CD8-positive, alpha-beta memory T cell (primary cell): ENCODE data around the gene CKAP2L. TPM values are rescaled to one million over a fixed set of nuclear protein-coding genes. Genes with fewer than 3 reads are reported as not detected.

Experiments
- CTCF ChIA-PET: fragments of 350-600 bp; sonication (Branson Sonifier 250); formaldehyde crosslinking; loops from one replicate; lab custom pipeline; 2021; ENCODE audit warnings: antibody characterized with exemption; lab: Charles Lee
- POLR2A ChIA-PET: fragments of 350-600 bp; sonication (Branson Sonifier 250); formaldehyde crosslinking; loops from one replicate; lab custom pipeline; 2021; ENCODE audit warnings: antibody characterized with exemption; lab: Charles Lee
- DNase-seq, 5 donors: peaks; one replicate each; pipeline versions ENCODE4 v3.0.0 to v3.0.0-alpha.2; 2020 to 2022; ENCODE audit warnings: mixed read lengths in 1 of 5
- H3K27ac ChIP-seq: one replicate; pipeline ENCODE4 v1.7.0; 2013; ENCODE audit warnings: low read depth, mild to moderate bottlenecking, low read length, moderate library complexity
- H3K27me3 ChIP-seq: 2 replicates; pipeline ENCODE4 v1.7.0; 2013; ENCODE audit warnings: low read length, mild to moderate bottlenecking; ENCODE audit not compliant: insufficient read depth, poor library complexity, severe bottlenecking
- H3K36me3 ChIP-seq: 2 replicates; pipeline ENCODE4 v1.7.0; 2013; ENCODE audit warnings: mild to moderate bottlenecking, low read length, moderate library complexity; ENCODE audit not compliant: insufficient read depth
- H3K4me1 ChIP-seq: 2 replicates; pipeline ENCODE4 v1.7.0; 2013; ENCODE audit warnings: mild to moderate bottlenecking, low read length, moderate library complexity; ENCODE audit not compliant: insufficient read depth
- H3K4me3 ChIP-seq: 2 replicates; pipeline ENCODE4 v1.7.0; 2013; ENCODE audit warnings: mild to moderate bottlenecking, low read length
- H3K9me3 ChIP-seq: 2 replicates; pipeline ENCODE4 v1.7.0; 2013; ENCODE audit warnings: mild to moderate bottlenecking, low read length
- H3K27ac Mint-ChIP-seq, 8 donors: one replicate each; pipeline ENCODE4 v1.8.0; 2020 to 2021; ENCODE audit warnings: mixed read lengths in 8 of 8, mild to moderate bottlenecking in 6 of 8, inconsistent platforms in 3 of 8, moderate library complexity in 3 of 8
- H3K27me3 Mint-ChIP-seq, 2 donors: one replicate each; pipeline ENCODE4 v1.8.0; 2020 to 2021; ENCODE audit warnings: mixed read lengths in 2 of 2, mild to moderate bottlenecking in 1 of 2, moderate library complexity in 1 of 2
- H3K36me3 Mint-ChIP-seq, 3 donors: one replicate each; pipeline ENCODE4 v1.8.0; 2020 to 2021; ENCODE audit warnings: mixed read lengths in 3 of 3, inconsistent platforms in 1 of 3, mild to moderate bottlenecking in 1 of 3
- H3K4me1 Mint-ChIP-seq, 3 donors: one replicate each; pipeline ENCODE4 v1.8.0; 2020 to 2021; ENCODE audit warnings: mixed read lengths in 3 of 3, inconsistent platforms in 1 of 3, mild to moderate bottlenecking in 1 of 3
- H3K4me3 Mint-ChIP-seq, 7 donors: one replicate each; pipeline ENCODE4 v1.8.0; 2020 to 2021; ENCODE audit warnings: mixed read lengths in 7 of 7, mild to moderate bottlenecking in 6 of 7, moderate library complexity in 4 of 7, inconsistent platforms in 2 of 7
- H3K9me3 Mint-ChIP-seq, 5 donors: one replicate each; pipeline ENCODE4 v1.8.0; 2020 to 2022; ENCODE audit warnings: mixed read lengths in 5 of 5, mild to moderate bottlenecking in 3 of 5, moderate library complexity in 2 of 5, inconsistent platforms in 1 of 5
- polyA plus RNA-seq: library from polyadenylated mRNA; unstranded; fragments of 300-500 nt; fragmentation: Illumina TruSeq; gene quantifications from one replicate; pipeline ENCODE4 v1.2.3, GENCODE V29; 2021
- total RNA-seq, 2 experiments: library from RNA; stranded (reverse); gene quantifications; one replicate each; pipeline ENCODE4 v1.2.3, GENCODE V29; 2021

CKAP2L gene
- total and polyA plus RNA-seq, 3 experiments from 2014 or later: 19.1 to 19.6 TPM; not detected in 1

DNA sequence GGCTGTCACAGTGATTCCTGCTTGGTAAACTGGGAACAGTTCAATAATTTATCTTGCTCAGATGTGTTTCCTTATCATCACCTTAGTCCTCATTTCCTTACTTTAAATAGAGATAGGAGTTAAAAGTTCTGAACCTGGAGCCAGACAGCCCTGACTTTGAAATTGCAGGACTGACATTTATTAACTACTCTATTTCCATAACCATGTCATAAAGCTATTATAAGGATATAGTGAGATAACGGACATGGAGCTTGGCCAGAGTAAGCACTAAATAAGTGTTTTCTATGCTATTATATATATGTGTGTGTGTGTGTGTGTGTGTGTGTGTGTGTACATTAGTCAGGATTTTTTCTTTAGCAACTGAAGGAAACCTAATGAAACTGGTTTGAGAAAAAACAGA, 30.5 kb downstream of the CKAP2L start:
- POLR2A ChIA-PET: no interaction called here
- Histone ChIP-seq H3K27ac (no peak overlapping the region), H3K27me3 (no peaks in the 10 kb centered on the region), H3K4me1 (no peaks in the 10 kb centered on the region), H3K9me3 (no peaks in the 10 kb centered on the region), H3K4me3 (no peak overlapping the region), H3K36me3 (no peaks in the 10 kb centered on the region)
- no peaks in the 10 kb centered on the region for H3K4me1 Mint-ChIP-seq
- peak overlapping the region in 1 of 8 donors; percentile 29 for H3K27ac Mint-ChIP-seq
- H3K4me3 Mint-ChIP-seq: no peak overlapping the region
- no peak for DNase-seq
- peaks cover 0 to 2% of the 10 kb centered on the region in 2 donors for H3K27me3 Mint-ChIP-seq
- no peaks in the 10 kb centered on the region for H3K9me3 Mint-ChIP-seq
- CTCF ChIA-PET: interaction anchor here (0.9 to 1.4 kb wide), 3 partner anchors 16 to 253 kb away, joined by 3 read pairs; no protein-coding TSS in a partner anchor
- no peaks in the 10 kb centered on the region for H3K36me3 Mint-ChIP-seq

- no peaks in the 10 kb centered on the region for H3K4me1 ChIP-seq
- Mint-ChIP-seq H3K27me3 (peaks cover 0 to 2% of the 10 kb centered on the region in 2 donors), H3K4me3 (no peak overlapping the region), H3K4me1 (no peaks in the 10 kb centered on the region), H3K27ac (peak overlapping the region in 1 of 8 donors; percentile 29), H3K36me3 (no peaks in the 10 kb centered on the region), H3K9me3 (no peaks in the 10 kb centered on the region)
- CTCF ChIA-PET: interaction anchor here (0.9 to 1.4 kb wide), 2 partner anchors 43 to 253 kb away, joined by 3 read pairs; no protein-coding TSS in a partner anchor
- no peak overlapping the region for H3K4me3 ChIP-seq
- no peaks in the 10 kb centered on the region for H3K9me3 ChIP-seq
- DNase-seq: no peak
- POLR2A ChIA-PET: no interaction called here
- H3K27ac ChIP-seq: no peak overlapping the region
- H3K36me3 ChIP-seq: no peaks in the 10 kb centered on the region
- no peaks in the 10 kb centered on the region for H3K27me3 ChIP-seq
These were observed 31.0 kb downstream of the CKAP2L start for GRCh38 chr2:112733456-112733855.

DNA sequence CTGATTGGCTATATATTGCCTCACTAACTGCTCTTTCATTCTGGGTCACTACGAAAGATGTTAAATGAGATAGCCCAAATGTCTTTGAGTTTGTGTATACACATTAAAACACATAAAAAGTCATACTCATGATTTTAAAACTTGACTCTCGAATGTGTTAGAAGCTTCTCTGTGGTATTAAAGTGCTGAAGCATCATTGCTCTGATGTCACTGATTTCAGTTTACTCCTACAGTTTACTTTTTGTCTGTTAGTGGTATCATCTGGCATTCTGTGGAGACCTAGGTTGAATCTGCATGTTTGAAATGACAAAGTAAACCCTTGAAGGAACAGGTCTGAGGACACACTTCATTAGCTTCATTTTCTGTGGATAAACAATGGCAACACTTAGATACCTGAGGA, 32.9 kb downstream of the CKAP2L start:
- Mint-ChIP-seq H3K4me3 (no peak overlapping the region), H3K36me3 (no peaks in the 10 kb centered on the region), H3K9me3 (no peaks in the 10 kb centered on the region), H3K27me3 (peaks cover 0 to 10% of the 10 kb centered on the region in 2 donors), H3K27ac (no peak overlapping the region), H3K4me1 (peaks cover 3 to 4% (median 4%) of the 10 kb centered on the region in 3 donors)
- Histone ChIP-seq H3K27ac (no peak overlapping the region), H3K4me1 (peaks cover 2% of the 10 kb centered on the region), H3K9me3 (no peaks in the 10 kb centered on the region), H3K4me3 (no peak overlapping the region), H3K36me3 (no peaks in the 10 kb centered on the region), H3K27me3 (no peaks in the 10 kb centered on the region)
- ChIA-PET POLR2A (interaction anchor here (0.6 kb wide), 1 partner anchor 125 kb away, joined by 3 read pairs; no protein-coding TSS in a partner anchor), CTCF (interaction anchor here (0.7 to 8.7 kb wide), 2 partner anchors 104 to 132 kb away, joined by 3 to 92 read pairs; no protein-coding TSS in a partner anchor)
- DNase-seq: no peak

- Histone ChIP-seq H3K27ac (no peak overlapping the region), H3K4me1 (peaks cover 5% of the 10 kb centered on the region), H3K36me3 (no peaks in the 10 kb centered on the region), H3K4me3 (no peak overlapping the region), H3K27me3 (no peaks in the 10 kb centered on the region), H3K9me3 (no peaks in the 10 kb centered on the region)
- no peak for DNase-seq
- Mint-ChIP-seq H3K36me3 (no peaks in the 10 kb centered on the region), H3K27ac (no peak overlapping the region), H3K9me3 (no peaks in the 10 kb centered on the region), H3K4me1 (peaks cover 4 to 5% (median 5%) of the 10 kb centered on the region in 3 donors), H3K27me3 (peaks cover 0 to 10% of the 10 kb centered on the region in 2 donors), H3K4me3 (no peak overlapping the region)
- CTCF ChIA-PET: interaction anchor here (0.8 to 8.7 kb wide), 3 partner anchors 19 to 131 kb away, joined by 3 to 92 read pairs (median 3); no protein-coding TSS in a partner anchor
- POLR2A ChIA-PET: no interaction called here
These were observed 33.6 kb downstream of the CKAP2L start for GRCh38 chr2:112730791-112731190.

- CTCF ChIA-PET: interaction anchor here (0.8 to 8.7 kb wide), 3 partner anchors 19 to 131 kb away, joined by 3 to 92 read pairs (median 3); no protein-coding TSS in a partner anchor
- H3K36me3 ChIP-seq: no peaks in the 10 kb centered on the region
These were observed 34.2 kb downstream of the CKAP2L start for GRCh38 chr2:112730216-112730615.

DNA sequence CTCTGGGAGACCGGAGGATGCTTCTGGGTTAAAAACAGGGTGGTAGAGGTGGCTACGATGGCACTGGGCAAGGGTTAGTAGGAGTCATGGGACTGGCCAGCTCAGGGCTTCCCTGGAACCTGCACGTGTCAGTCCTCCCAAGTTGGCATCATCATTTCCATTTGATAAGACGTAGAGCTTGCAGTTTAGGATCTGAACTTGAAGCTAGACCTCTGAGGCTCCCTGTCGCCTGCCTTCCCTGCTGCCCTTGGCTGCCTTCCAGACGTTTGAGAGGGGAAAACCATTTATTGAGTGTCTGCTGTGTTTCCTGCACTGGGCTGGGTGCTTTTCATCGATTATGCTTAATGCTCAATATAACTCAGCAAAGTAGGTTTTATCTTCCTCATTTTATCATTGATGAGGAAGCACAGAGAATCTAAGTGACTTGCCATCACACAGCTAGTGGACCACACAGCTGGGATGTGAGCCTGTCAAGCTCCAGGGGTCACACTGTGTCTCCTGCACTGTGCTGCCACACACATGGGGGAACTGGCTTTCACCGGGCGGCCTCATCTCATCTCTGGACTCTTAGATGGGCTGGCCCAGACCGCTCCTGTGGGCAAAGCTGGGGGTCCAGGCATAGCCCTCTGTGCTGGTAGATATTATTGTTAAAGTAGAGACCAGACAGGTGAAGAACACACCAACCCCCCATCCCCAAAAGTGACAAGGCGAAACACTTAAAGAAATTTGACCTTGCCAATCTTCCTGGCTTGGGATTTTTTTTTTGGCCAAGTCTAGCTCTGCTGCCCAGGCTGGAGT, 35.8 kb downstream of the CKAP2L start:
- Histone ChIP-seq H3K9me3 (no peaks in the 10 kb centered on the region), H3K27me3 (no peaks in the 10 kb centered on the region), H3K4me3 (no peak overlapping the region), H3K4me1 (peaks cover 5% of the 10 kb centered on the region), H3K36me3 (no peaks in the 10 kb centered on the region), H3K27ac (no peak overlapping the region)
- POLR2A ChIA-PET: interaction anchor here (0.7 kb wide), 1 partner anchor 101 kb away, joined by 3 read pairs; no protein-coding TSS in a partner anchor
- CTCF ChIA-PET: interaction anchor here (0.8 to 8.7 kb wide), 9 partner anchors 9 to 213 kb away, joined by 3 to 92 read pairs (median 7); no protein-coding TSS in a partner anchor
- Mint-ChIP-seq H3K27me3 (peaks cover 0 to 11% of the 10 kb centered on the region in 2 donors), H3K9me3 (no peaks in the 10 kb centered on the region), H3K4me3 (no peak overlapping the region), H3K27ac (no peak overlapping the region), H3K36me3 (no peaks in the 10 kb centered on the region), H3K4me1 (peaks cover 4 to 5% (median 5%) of the 10 kb centered on the region in 3 donors)
- DNase-seq: no peak

More at GRCh38 chr2:112730216-112730615, 34.2 kb downstream of the CKAP2L start:
- Histone ChIP-seq H3K9me3 (no peaks in the 10 kb centered on the region), H3K4me3 (no peak overlapping the region), H3K4me1 (peaks cover 5% of the 10 kb centered on the region), H3K27me3 (no peaks in the 10 kb centered on the region), H3K27ac (no peak overlapping the region)
- no peaks in the 10 kb centered on the region for H3K9me3 Mint-ChIP-seq
- H3K4me1 Mint-ChIP-seq: peaks cover 4 to 5% (median 5%) of the 10 kb centered on the region in 3 donors
- no peak overlapping the region for H3K27ac Mint-ChIP-seq
- no peak for DNase-seq
- peaks cover 0 to 10% of the 10 kb centered on the region in 2 donors for H3K27me3 Mint-ChIP-seq
- H3K4me3 Mint-ChIP-seq: no peak overlapping the region
- no peaks in the 10 kb centered on the region for H3K36me3 Mint-ChIP-seq
- POLR2A ChIA-PET: no interaction called here

DNA sequence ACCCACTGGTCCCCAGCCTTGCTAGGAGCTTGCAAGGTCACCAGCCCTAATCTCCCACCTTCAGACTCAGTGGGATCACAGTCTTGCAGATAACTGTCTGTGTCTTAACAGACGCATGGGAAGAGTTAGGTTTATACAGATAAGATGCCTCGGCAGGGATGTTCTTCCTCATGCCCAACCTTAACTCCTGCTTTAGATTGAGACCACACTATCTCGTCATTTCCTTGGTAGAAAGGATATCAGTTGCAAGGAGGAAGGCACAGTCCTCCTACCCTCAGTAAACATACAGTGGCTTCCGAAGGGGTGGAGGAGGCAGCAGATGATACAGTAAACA, 36.4 kb downstream of the CKAP2L start:
- H3K4me1 ChIP-seq: peaks cover 5% of the 10 kb centered on the region
- H3K4me3 ChIP-seq: no peak overlapping the region
- H3K36me3 Mint-ChIP-seq: no peaks in the 10 kb centered on the region
- peaks cover 0 to 9% of the 10 kb centered on the region in 2 donors for H3K27me3 Mint-ChIP-seq
- no peak overlapping the region for H3K27ac ChIP-seq
- no peak for DNase-seq
- no peaks in the 10 kb centered on the region for H3K27me3 ChIP-seq
- H3K9me3 ChIP-seq: no peaks in the 10 kb centered on the region
- H3K27ac Mint-ChIP-seq: peak overlapping the region in 1 of 8 donors; percentile 34
- no peak overlapping the region for H3K4me3 Mint-ChIP-seq
- H3K4me1 Mint-ChIP-seq: peaks cover 4 to 5% (median 5%) of the 10 kb centered on the region in 3 donors
- POLR2A ChIA-PET: no interaction called here
- CTCF ChIA-PET: interaction anchor here (0.8 to 8.7 kb wide), 10 partner anchors 9 to 214 kb away, joined by 3 to 92 read pairs (median 8); no protein-coding TSS in a partner anchor
- no peaks in the 10 kb centered on the region for H3K9me3 Mint-ChIP-seq
- no peaks in the 10 kb centered on the region for H3K36me3 ChIP-seq
